Smooth muscle cell (in vitro differentiated cells): Measurements from ENCODE around the gene GRK1. TPM values are rescaled to one million over a fixed set of nuclear protein-coding genes. Genes with fewer than 3 reads are reported as not detected.

Experiments
- DNase-seq: peaks from one replicate; lab custom pipeline; 2025; ENCODE audit not compliant: unreplicated experiment; lab: John Stamatoyannopoulos, UW
- H2AFZ ChIP-seq: fragments of 200-600 bp; sonication (generic); 2 replicates; pipeline ENCODE4 v1.6.0; 2016; ENCODE audit warnings: antibody characterized with exemption, low read depth, mild to moderate bottlenecking
- H3F3A ChIP-seq: fragments of 200-600 bp; sonication (generic); 2 replicates; pipeline ENCODE4 v1.6.0; 2017; ENCODE audit warnings: antibody characterized with exemption, low read depth
- H3K27ac ChIP-seq: fragments of 200-600 bp; sonication (generic); 2 replicates; pipeline ENCODE4 v1.5.1; 2016; ENCODE audit warnings: low read depth, mild to moderate bottlenecking
- H3K27me3 ChIP-seq: fragments of 200-600 bp; sonication (generic); 2 replicates; pipeline ENCODE4 v1.6.1; 2016; ENCODE audit warnings: low read depth, mild to moderate bottlenecking
- H3K36me3 ChIP-seq: fragments of 200-600 bp; sonication (generic); 2 replicates; pipeline ENCODE4 v1.5.1; 2016; ENCODE audit warnings: low read depth
- H3K4me1 ChIP-seq: fragments of 200-600 bp; sonication (generic); 2 replicates; pipeline ENCODE4 v1.5.1; 2016; ENCODE audit warnings: low read depth
- H3K4me2 ChIP-seq: fragments of 200-600 bp; sonication (generic); 2 replicates; pipeline ENCODE4 v1.6.0; 2016; ENCODE audit warnings: mild to moderate bottlenecking
- H3K4me3 ChIP-seq: fragments of 200-600 bp; sonication (generic); 2 replicates; pipeline ENCODE4 v1.5.1; 2016; ENCODE audit warnings: mild to moderate bottlenecking
- H3K79me2 ChIP-seq: fragments of 200-600 bp; sonication (generic); 2 replicates; pipeline ENCODE4 v1.6.0; 2016; ENCODE audit warnings: low read depth, mild to moderate bottlenecking
- H3K9ac ChIP-seq: fragments of 200-600 bp; sonication (generic); 2 replicates; pipeline ENCODE4 v1.6.0; 2016; ENCODE audit warnings: low read depth
- H3K9me3 ChIP-seq: fragments of 200-600 bp; sonication (generic); replicated peaks from 2 replicates; pipeline ENCODE4 v1.5.1; 2016; ENCODE audit warnings: low read depth
- H4K20me1 ChIP-seq: fragments of 200-600 bp; sonication (generic); 2 replicates; pipeline ENCODE4 v1.6.0; 2016; ENCODE audit warnings: low read depth
- WGBS: methylation state at CpG from one replicate; pipeline ENCODE4 v1.1.7; 2016; ENCODE audit warnings: low lambda C conversion rate; 5-methylcytosine and 5-hydroxymethylcytosine counted together
- polyA plus RNA-seq: library from polyadenylated mRNA; unstranded; fragments of >200 nt; fragmentation: Nextera tagmentation; extraction: Ambion mirVana; gene quantifications from 2 replicates; pipeline ENCODE4 v1.2.1, GENCODE V29; 2016
- total RNA-seq: library from RNA; depleted of rRNA; stranded (reverse); fragments of >200 nt; gene quantifications from 2 replicates; pipeline ENCODE4 v1.2.3, GENCODE V29; 2014
- TF ChIP-seq, protein P1 (sequence below): fragments of 200-600 bp; sonication (generic); IDR thresholded peaks from 2 replicates; pipeline ENCODE4 v1.5.1; 2017; ENCODE audit warnings: borderline replicate concordance, mild to moderate bottlenecking, antibody characterized with exemption; ENCODE audit not compliant: insufficient read depth, poor library complexity, severe bottlenecking

GRK1 gene
- total and polyA plus RNA-seq, 2 experiments from 2014 or later, result not detected

- 98% methylated on average over 38 of the region's 38 CpGs for WGBS
- H2AFZ ChIP-seq, result no peak overlapping the region
- H3K79me2 ChIP-seq, result peaks cover 8% of the 10 kb centered on the region
- H3K4me1 ChIP-seq, result no peaks in the 10 kb centered on the region
- peaks cover 31% of the 10 kb centered on the region for H4K20me1 ChIP-seq
- H3K4me3 ChIP-seq, result no peak overlapping the region
- no peak for DNase-seq
- no peak overlapping the region for H3K27ac ChIP-seq
- no peaks in the 10 kb centered on the region for H3K36me3 ChIP-seq
- H3K9me3 ChIP-seq, result no peaks in the 10 kb centered on the region
- TF ChIP-seq, protein P1, sequence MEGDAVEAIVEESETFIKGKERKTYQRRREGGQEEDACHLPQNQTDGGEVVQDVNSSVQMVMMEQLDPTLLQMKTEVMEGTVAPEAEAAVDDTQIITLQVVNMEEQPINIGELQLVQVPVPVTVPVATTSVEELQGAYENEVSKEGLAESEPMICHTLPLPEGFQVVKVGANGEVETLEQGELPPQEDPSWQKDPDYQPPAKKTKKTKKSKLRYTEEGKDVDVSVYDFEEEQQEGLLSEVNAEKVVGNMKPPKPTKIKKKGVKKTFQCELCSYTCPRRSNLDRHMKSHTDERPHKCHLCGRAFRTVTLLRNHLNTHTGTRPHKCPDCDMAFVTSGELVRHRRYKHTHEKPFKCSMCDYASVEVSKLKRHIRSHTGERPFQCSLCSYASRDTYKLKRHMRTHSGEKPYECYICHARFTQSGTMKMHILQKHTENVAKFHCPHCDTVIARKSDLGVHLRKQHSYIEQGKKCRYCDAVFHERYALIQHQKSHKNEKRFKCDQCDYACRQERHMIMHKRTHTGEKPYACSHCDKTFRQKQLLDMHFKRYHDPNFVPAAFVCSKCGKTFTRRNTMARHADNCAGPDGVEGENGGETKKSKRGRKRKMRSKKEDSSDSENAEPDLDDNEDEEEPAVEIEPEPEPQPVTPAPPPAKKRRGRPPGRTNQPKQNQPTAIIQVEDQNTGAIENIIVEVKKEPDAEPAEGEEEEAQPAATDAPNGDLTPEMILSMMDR, result no peak
- H3K4me2 ChIP-seq, result no peak overlapping the region
- no peaks in the 10 kb centered on the region for H3K27me3 ChIP-seq
- H3K9ac ChIP-seq, result no peak overlapping the region
- H3F3A ChIP-seq, result no peaks in the 10 kb centered on the region
Measured at GRCh38 chr13:113632706-113633484, 34.1 kb upstream of the GRK1 start.

DNA sequence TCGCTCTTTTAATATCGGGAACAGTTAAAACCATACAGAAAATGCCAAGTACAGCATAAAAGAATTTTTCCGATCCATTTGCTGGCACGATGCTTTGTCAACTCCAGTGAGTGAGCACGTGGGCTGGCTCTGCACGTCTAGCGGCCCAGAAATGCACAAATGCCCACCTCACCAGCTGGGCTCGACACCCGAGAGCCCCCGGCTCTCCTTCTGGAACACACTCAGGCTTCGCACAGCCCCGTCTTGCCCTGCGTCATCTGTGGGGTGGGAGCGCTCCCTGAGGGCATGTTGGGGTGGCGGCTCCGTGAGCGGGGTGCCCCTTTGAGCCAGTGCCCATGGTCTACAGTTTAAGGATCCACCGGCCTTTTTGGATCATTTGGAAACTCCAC, 33.5 kb upstream of the GRK1 start:
- Histone ChIP-seq H3K4me2 (no peak overlapping the region), H4K20me1 (peaks cover 26% of the 10 kb centered on the region), H3K4me3 (no peak overlapping the region), H3K4me1 (no peaks in the 10 kb centered on the region), H3K9ac (no peak overlapping the region), H3K27me3 (no peaks in the 10 kb centered on the region), H3K9me3 (no peaks in the 10 kb centered on the region), H3K27ac (no peak overlapping the region), H3F3A (no peaks in the 10 kb centered on the region), H3K79me2 (peaks cover 8% of the 10 kb centered on the region), H2AFZ (no peak overlapping the region), H3K36me3 (no peaks in the 10 kb centered on the region)
- TF ChIP-seq, protein P1, result no peak
- 99% methylated on average over 18 of the region's 18 CpGs for WGBS
- no peak for DNase-seq

- DNase-seq, result no peak
Measured at GRCh38 chr13:113634279-113635047, 32.6 kb upstream of the GRK1 start.

More at GRCh38 chr13:113634279-113635047, 32.6 kb upstream of the GRK1 start:
- WGBS, result 98% methylated on average over 16 of the region's 16 CpGs
- Histone ChIP-seq H2AFZ (no peak overlapping the region), H4K20me1 (peaks cover 23% of the 10 kb centered on the region), H3K27ac (no peak overlapping the region), H3K79me2 (no peaks in the 10 kb centered on the region), H3K4me1 (no peaks in the 10 kb centered on the region), H3K9ac (no peak overlapping the region), H3K4me2 (no peak overlapping the region), H3K4me3 (no peak overlapping the region), H3K36me3 (peaks cover 8% of the 10 kb centered on the region), H3K9me3 (no peaks in the 10 kb centered on the region), H3K27me3 (no peaks in the 10 kb centered on the region), H3F3A (no peaks in the 10 kb centered on the region)
- TF ChIP-seq, protein P1, result no peak
